ENCODE results near the gene TPCN1. TPM values are rescaled to one million over a fixed set of nuclear protein-coding genes. Genes with fewer than 3 reads are reported as not detected.

TPCN1 gene
- total RNA-seq, 1 experiment from 2014 or later: 29.7 TPM

DNA sequence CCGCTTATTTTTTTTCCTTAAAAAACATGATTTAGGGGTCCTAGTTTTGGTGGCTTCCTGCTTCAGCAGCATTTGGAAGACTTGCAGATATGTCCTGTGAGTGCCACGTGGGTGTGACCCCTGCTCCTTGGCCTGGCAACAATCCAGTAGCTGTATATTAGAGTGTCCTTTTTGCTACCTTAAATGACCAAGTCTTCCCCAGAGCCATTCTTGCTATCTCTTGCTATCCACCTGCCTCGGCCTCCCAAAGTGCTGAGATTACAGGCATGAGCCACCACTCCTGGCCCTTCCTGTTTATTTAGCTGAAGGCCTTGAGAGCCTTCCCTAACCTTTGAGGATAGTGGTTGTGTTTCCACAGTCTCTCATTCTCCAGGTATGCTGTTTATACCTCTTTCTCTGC lies 17.0 kb downstream of the TPCN1 start:
- no peak for DNase-seq (ENCODE audit: low read depth, low spot score)
- H3K9me3 ChIP-seq (ENCODE audit: control insufficient read depth in 1 of 2, insufficient read depth in 1 of 2, low read depth in 1 of 2, low read length in 2 of 2): no peaks in the 10 kb centered on the region
- no peak overlapping the region for H3K9ac ChIP-seq (ENCODE audit: low read length)
- TF ChIP-seq RAD21 (IDR thresholded peaks at IDR 0.05; ENCODE audit: low read depth) (no peak), FOSL1 (IDR thresholded peaks at IDR 0.05; ENCODE audit: low read depth) (no peak), JUND (IDR thresholded peaks at IDR 0.05) (no peak), SP1 (IDR thresholded peaks at IDR 0.05; ENCODE audit: low read depth) (no peak), YY1 (IDR thresholded peaks at IDR 0.05; ENCODE audit: extremely low read depth, insufficient replicate concordance, low read depth, low read length) (no peak), POLR2AphosphoS5 (IDR thresholded peaks at IDR 0.05; ENCODE audit: low read depth, low read length) (no peak), ZNF274 (IDR thresholded peaks at IDR 0.05; ENCODE audit: low read depth, low read length) (no peak), EGR1 (IDR thresholded peaks at IDR 0.05; ENCODE audit: low read depth) (no peak), ZFX (IDR thresholded peaks at IDR 0.05) (no peak), ELF1 (IDR thresholded peaks at IDR 0.05; ENCODE audit: borderline replicate concordance, low read depth) (no peak), CBX3 (IDR thresholded peaks at IDR 0.05; ENCODE audit: low read depth) (no peak), EZH2 (IDR thresholded peaks at IDR 0.05) (no peak), POLR2A (IDR thresholded peaks at IDR 0.05; ENCODE audit: borderline replicate concordance, extremely low read depth, insufficient read depth, insufficient read length) (no peak)
- TF ChIP-seq, protein P1, sequence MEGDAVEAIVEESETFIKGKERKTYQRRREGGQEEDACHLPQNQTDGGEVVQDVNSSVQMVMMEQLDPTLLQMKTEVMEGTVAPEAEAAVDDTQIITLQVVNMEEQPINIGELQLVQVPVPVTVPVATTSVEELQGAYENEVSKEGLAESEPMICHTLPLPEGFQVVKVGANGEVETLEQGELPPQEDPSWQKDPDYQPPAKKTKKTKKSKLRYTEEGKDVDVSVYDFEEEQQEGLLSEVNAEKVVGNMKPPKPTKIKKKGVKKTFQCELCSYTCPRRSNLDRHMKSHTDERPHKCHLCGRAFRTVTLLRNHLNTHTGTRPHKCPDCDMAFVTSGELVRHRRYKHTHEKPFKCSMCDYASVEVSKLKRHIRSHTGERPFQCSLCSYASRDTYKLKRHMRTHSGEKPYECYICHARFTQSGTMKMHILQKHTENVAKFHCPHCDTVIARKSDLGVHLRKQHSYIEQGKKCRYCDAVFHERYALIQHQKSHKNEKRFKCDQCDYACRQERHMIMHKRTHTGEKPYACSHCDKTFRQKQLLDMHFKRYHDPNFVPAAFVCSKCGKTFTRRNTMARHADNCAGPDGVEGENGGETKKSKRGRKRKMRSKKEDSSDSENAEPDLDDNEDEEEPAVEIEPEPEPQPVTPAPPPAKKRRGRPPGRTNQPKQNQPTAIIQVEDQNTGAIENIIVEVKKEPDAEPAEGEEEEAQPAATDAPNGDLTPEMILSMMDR (IDR thresholded peaks at IDR 0.05 in 2 of 3, conservative IDR thresholded peaks at IDR 0.05 in 1 of 3; ENCODE audit: borderline replicate concordance in 1 of 3, insufficient read depth in 1 of 3, low read depth in 2 of 3, low read length in 2 of 3): no peak
- TF ChIP-seq, protein P2, sequence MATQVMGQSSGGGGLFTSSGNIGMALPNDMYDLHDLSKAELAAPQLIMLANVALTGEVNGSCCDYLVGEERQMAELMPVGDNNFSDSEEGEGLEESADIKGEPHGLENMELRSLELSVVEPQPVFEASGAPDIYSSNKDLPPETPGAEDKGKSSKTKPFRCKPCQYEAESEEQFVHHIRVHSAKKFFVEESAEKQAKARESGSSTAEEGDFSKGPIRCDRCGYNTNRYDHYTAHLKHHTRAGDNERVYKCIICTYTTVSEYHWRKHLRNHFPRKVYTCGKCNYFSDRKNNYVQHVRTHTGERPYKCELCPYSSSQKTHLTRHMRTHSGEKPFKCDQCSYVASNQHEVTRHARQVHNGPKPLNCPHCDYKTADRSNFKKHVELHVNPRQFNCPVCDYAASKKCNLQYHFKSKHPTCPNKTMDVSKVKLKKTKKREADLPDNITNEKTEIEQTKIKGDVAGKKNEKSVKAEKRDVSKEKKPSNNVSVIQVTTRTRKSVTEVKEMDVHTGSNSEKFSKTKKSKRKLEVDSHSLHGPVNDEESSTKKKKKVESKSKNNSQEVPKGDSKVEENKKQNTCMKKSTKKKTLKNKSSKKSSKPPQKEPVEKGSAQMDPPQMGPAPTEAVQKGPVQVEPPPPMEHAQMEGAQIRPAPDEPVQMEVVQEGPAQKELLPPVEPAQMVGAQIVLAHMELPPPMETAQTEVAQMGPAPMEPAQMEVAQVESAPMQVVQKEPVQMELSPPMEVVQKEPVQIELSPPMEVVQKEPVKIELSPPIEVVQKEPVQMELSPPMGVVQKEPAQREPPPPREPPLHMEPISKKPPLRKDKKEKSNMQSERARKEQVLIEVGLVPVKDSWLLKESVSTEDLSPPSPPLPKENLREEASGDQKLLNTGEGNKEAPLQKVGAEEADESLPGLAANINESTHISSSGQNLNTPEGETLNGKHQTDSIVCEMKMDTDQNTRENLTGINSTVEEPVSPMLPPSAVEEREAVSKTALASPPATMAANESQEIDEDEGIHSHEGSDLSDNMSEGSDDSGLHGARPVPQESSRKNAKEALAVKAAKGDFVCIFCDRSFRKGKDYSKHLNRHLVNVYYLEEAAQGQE (IDR thresholded peaks at IDR 0.05; ENCODE audit: low read depth): no peak
- TF ChIP-seq, protein P3, sequence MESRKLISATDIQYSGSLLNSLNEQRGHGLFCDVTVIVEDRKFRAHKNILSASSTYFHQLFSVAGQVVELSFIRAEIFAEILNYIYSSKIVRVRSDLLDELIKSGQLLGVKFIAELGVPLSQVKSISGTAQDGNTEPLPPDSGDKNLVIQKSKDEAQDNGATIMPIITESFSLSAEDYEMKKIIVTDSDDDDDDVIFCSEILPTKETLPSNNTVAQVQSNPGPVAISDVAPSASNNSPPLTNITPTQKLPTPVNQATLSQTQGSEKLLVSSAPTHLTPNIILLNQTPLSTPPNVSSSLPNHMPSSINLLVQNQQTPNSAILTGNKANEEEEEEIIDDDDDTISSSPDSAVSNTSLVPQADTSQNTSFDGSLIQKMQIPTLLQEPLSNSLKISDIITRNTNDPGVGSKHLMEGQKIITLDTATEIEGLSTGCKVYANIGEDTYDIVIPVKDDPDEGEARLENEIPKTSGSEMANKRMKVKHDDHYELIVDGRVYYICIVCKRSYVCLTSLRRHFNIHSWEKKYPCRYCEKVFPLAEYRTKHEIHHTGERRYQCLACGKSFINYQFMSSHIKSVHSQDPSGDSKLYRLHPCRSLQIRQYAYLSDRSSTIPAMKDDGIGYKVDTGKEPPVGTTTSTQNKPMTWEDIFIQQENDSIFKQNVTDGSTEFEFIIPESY (IDR thresholded peaks at IDR 0.05; ENCODE audit: extremely low read depth, insufficient replicate concordance, low read length): no peak
- no peak overlapping the region for H3K27ac ChIP-seq (ENCODE audit: low read depth, low read length)
- RAD21 ChIA-PET (ENCODE audit: low non-redundant PET in 1 of 2, low total read pairs in 2 of 2, uncharacterized antibody in 2 of 2, unreplicated experiment in 2 of 2): no interaction called here
- no peaks in the 10 kb centered on the region for H3K27me3 ChIP-seq (ENCODE audit: insufficient read depth, low read length)
- H2AFZ ChIP-seq (ENCODE audit: low read depth, low read length, poor library complexity, severe bottlenecking): no peak overlapping the region
- H3K36me3 ChIP-seq (ENCODE audit: control insufficient read depth in 1 of 2, insufficient read depth in 2 of 2, low read length in 2 of 2): no peaks in the 10 kb centered on the region
- no peak overlapping the region for H3K4me2 ChIP-seq (ENCODE audit: low read length)
- no peaks in the 10 kb centered on the region for H4K20me1 ChIP-seq (ENCODE audit: insufficient read depth)
- intact Hi-C loops (cut with micrococcal nuclease): no loop called here
- H3K9me2 ChIP-seq (ENCODE audit: insufficient read depth): no peaks in the 10 kb centered on the region
- CTCF ChIA-PET: no interaction called here
- BruUV-seq (replicated peaks): no TSS peak
- peaks cover under 1 to 18% of the 10 kb centered on the region in 2 experiments; a peak in 3 of 4 replicates for H3K4me1 ChIP-seq (ENCODE audit: control insufficient read depth in 1 of 2, insufficient read depth in 2 of 2, low read length in 2 of 2)
- no peak for ATAC-seq
- no peak overlapping the region for H3K4me3 ChIP-seq (replicated peaks in 1 of 2; ENCODE audit: low read depth in 1 of 2, low read length in 2 of 2)
- H3K79me2 ChIP-seq (ENCODE audit: insufficient read depth, low read length): no peaks in the 10 kb centered on the region
- POLR2A ChIA-PET: no interaction called here

Measured in HCT116 (cell line).